ENCODE data around the gene SYT17. TPM values are rescaled to one million over a fixed set of nuclear protein-coding genes. Genes with fewer than 3 reads are reported as not detected.

SYT17 gene
- total and polyA plus RNA-seq, 4 donors: 3.4 to 13.1 (median 8.6) TPM

- ATAC-seq (ENCODE audit: insufficient read depth, low FRiP score) (no peak), DNase-seq (no peak)
- no peaks in the 10 kb centered on the region for H3K27me3 ChIP-seq (ENCODE audit: control insufficient read depth in 3 of 3, insufficient read depth in 3 of 3, low read length in 2 of 3)
- no peaks in the 10 kb centered on the region for H3K36me3 ChIP-seq (ENCODE audit: control insufficient read depth in 4 of 4, insufficient read depth in 4 of 4, low read length in 4 of 4)
- no peaks in the 10 kb centered on the region for H3K4me1 ChIP-seq (ENCODE audit: control insufficient read depth in 5 of 5, insufficient read depth in 5 of 5, low read length in 5 of 5)
- H3K4me3 ChIP-seq: no peak overlapping the region
- H3K27ac ChIP-seq (ENCODE audit: low read depth in 1 of 2, low read length in 1 of 2): no peak overlapping the region
- TF ChIP-seq CTCF (IDR thresholded peaks at IDR 0.05; ENCODE audit: control extremely low read depth, extremely low read depth): no peak
- H3K9ac ChIP-seq (ENCODE audit: insufficient read depth in 1 of 2, low read length in 2 of 2): no peak overlapping the region
- H3K9me3 ChIP-seq (ENCODE audit: control insufficient read depth in 4 of 4, insufficient read depth in 3 of 4, low read length in 3 of 4): peaks cover 0 to 2% (median 0%) of the 10 kb centered on the region in 4 donors
- WGBS, 2 donors: 82 to 86% methylated on average over 2 of the region's 2 CpGs
These were observed 146.8 kb downstream of the SYT17 start for GRCh38 chr16:19314718-19315425.

GRCh38 chr16:19315889-19316433 is 147.9 kb downstream of the SYT17 start:
- H3K27ac ChIP-seq (ENCODE audit: low read depth in 1 of 2, low read length in 1 of 2): no peak overlapping the region
- no peak for DNase-seq
- TF ChIP-seq CTCF (IDR thresholded peaks at IDR 0.05; ENCODE audit: control extremely low read depth, extremely low read depth): no peak

GRCh38 chr16:19316846-19317245 is 148.8 kb downstream of the SYT17 start:
- H3K4me3 ChIP-seq: no peak overlapping the region
- TF ChIP-seq CTCF (IDR thresholded peaks at IDR 0.05; ENCODE audit: control extremely low read depth, extremely low read depth): no peak
- no peak for DNase-seq
- H3K27me3 ChIP-seq (ENCODE audit: control insufficient read depth in 3 of 3, insufficient read depth in 3 of 3, low read length in 2 of 3): no peaks in the 10 kb centered on the region
- no peak for ATAC-seq (ENCODE audit: insufficient read depth, low FRiP score)
- H3K36me3 ChIP-seq (ENCODE audit: control insufficient read depth in 4 of 4, insufficient read depth in 4 of 4, low read length in 4 of 4): no peaks in the 10 kb centered on the region
- no peak overlapping the region for H3K9ac ChIP-seq (ENCODE audit: insufficient read depth in 1 of 2, low read length in 2 of 2)
- H3K9me3 ChIP-seq (ENCODE audit: control insufficient read depth in 4 of 4, insufficient read depth in 3 of 4, low read length in 3 of 4): peaks cover 0 to 2% (median 0%) of the 10 kb centered on the region in 4 donors
- no peaks in the 10 kb centered on the region for H3K4me1 ChIP-seq (ENCODE audit: control insufficient read depth in 5 of 5, insufficient read depth in 5 of 5, low read length in 5 of 5)
- H3K27ac ChIP-seq (ENCODE audit: low read depth in 1 of 2, low read length in 1 of 2): no peak overlapping the region
- WGBS, 2 donors: 59 to 68% methylated on average over 7 of the region's 7 CpGs

More at GRCh38 chr16:19315889-19316433, 147.9 kb downstream of the SYT17 start:
- 79 to 81% methylated on average over 5 of the region's 5 CpGs for WGBS, 2 donors
- H3K9me3 ChIP-seq (ENCODE audit: control insufficient read depth in 4 of 4, insufficient read depth in 3 of 4, low read length in 3 of 4): peaks cover 0 to 2% (median 0%) of the 10 kb centered on the region in 4 donors
- no peak overlapping the region for H3K4me3 ChIP-seq
- H3K27me3 ChIP-seq (ENCODE audit: control insufficient read depth in 3 of 3, insufficient read depth in 3 of 3, low read length in 2 of 3): no peaks in the 10 kb centered on the region
- no peak for ATAC-seq (ENCODE audit: insufficient read depth, low FRiP score)
- H3K36me3 ChIP-seq (ENCODE audit: control insufficient read depth in 4 of 4, insufficient read depth in 4 of 4, low read length in 4 of 4): no peaks in the 10 kb centered on the region
- no peak overlapping the region for H3K9ac ChIP-seq (ENCODE audit: insufficient read depth in 1 of 2, low read length in 2 of 2)
- no peaks in the 10 kb centered on the region for H3K4me1 ChIP-seq (ENCODE audit: control insufficient read depth in 5 of 5, insufficient read depth in 5 of 5, low read length in 5 of 5)

Other genes with a start within 250 kb of the SYT17 start
- gene SMG1, start 241.8 kb upstream of the SYT17 start, total RNA-seq: 100 to 1,000 TPM in 1 of 2 donors, 10 to 100 TPM in 1; 71.9 to 139 TPM
- gene SMG1, start 241.8 kb upstream of the SYT17 start, polyA plus RNA-seq: 10 to 100 TPM; 11.3 to 14.1 TPM
- 1 to 10 TPM; 3.3 to 7.0 TPM for gene TMC7, start 184.3 kb upstream of the SYT17 start, total RNA-seq
- gene TMC7, start 184.3 kb upstream of the SYT17 start, polyA plus RNA-seq: 1 to 10 TPM; 1.5 to 2.7 TPM
- gene COQ7, start 100.6 kb upstream of the SYT17 start, total RNA-seq: 10 to 100 TPM; 22.1 to 26.2 TPM
- 10 to 100 TPM; 11.1 to 15.4 TPM for gene COQ7, start 100.6 kb upstream of the SYT17 start, polyA plus RNA-seq
- gene ITPRIPL2, start 54.3 kb upstream of the SYT17 start, total RNA-seq: 10 to 100 TPM; 37.6 to 86.3 TPM
- gene ITPRIPL2, start 54.3 kb upstream of the SYT17 start, polyA plus RNA-seq: 10 to 100 TPM; 12.4 to 19.1 TPM
- gene CLEC19A, start 117.5 kb downstream of the SYT17 start, total RNA-seq: not detected
- gene CLEC19A, start 117.5 kb downstream of the SYT17 start, polyA plus RNA-seq: under 1 TPM in 1 of 2 donors, not detected in 1; 0.02 TPM
- 100 to 1,000 TPM in 1 of 2 donors, 10 to 100 TPM in 1; 56.3 to 129 TPM for gene TMC5, start 249.6 kb downstream of the SYT17 start, total RNA-seq
- 10 to 100 TPM; 43.2 to 50.5 TPM for gene TMC5, start 249.6 kb downstream of the SYT17 start, polyA plus RNA-seq

Data from lung (tissue), 12 donors.